Esophagus (tissue), 2 donors: ENCODE data around the gene CENPS. TPM values are rescaled to one million over a fixed set of nuclear protein-coding genes. Genes with fewer than 3 reads are reported as not detected.
"Not testable (repeated sequence)": the region's sequence is repeated elsewhere in the genome, so short reads cannot be mapped to it uniquely, and the experiment has no call there.

Experiments
- H3K27ac ChIP-seq, 2 donors: one replicate each; pipeline ENCODE4 v1.5.1; 2013; ENCODE audit warnings: low read depth in 2 of 2, mild to moderate bottlenecking in 2 of 2, inconsistent platforms in 1 of 2, low read length in 1 of 2, moderate library complexity in 1 of 2
- H3K27me3 ChIP-seq, 2 donors: one replicate each; pipeline ENCODE4 v1.6.1; 2013; ENCODE audit warnings: low read length in 2 of 2, control low read depth in 1 of 2, mild to moderate bottlenecking in 1 of 2; ENCODE audit not compliant: insufficient read depth in 2 of 2, control insufficient read depth in 1 of 2
- H3K36me3 ChIP-seq, 2 donors: one replicate each; pipeline ENCODE4 v1.6.1; 2013; ENCODE audit warnings: low read length in 1 of 2; ENCODE audit not compliant: control insufficient read depth in 2 of 2, insufficient read depth in 2 of 2
- H3K4me1 ChIP-seq, 2 donors: one replicate each; pipeline ENCODE4 v1.6.1; 2013; ENCODE audit warnings: low read length in 1 of 2; ENCODE audit not compliant: control insufficient read depth in 2 of 2, insufficient read depth in 2 of 2
- H3K4me3 ChIP-seq, 2 donors: one replicate each; pipeline ENCODE4 v1.5.1; 2013; ENCODE audit warnings: low read length in 2 of 2, mild to moderate bottlenecking in 2 of 2, low read depth in 1 of 2, moderate library complexity in 1 of 2
- H3K9me3 ChIP-seq, 2 donors: one replicate each; pipeline ENCODE4 v1.6.1; 2013; ENCODE audit warnings: mild to moderate bottlenecking in 2 of 2, low read depth in 1 of 2, low read length in 1 of 2, moderate library complexity in 1 of 2; ENCODE audit not compliant: control insufficient read depth in 2 of 2, insufficient read depth in 1 of 2
- WGBS, 2 donors: extraction: QIAGEN DNeasy Blood & Tissue Kit; methylation state at CpG; one replicate each; pipeline ENCODE4 v1.1.7; 2013; 5-methylcytosine and 5-hydroxymethylcytosine counted together
- polyA plus RNA-seq, 2 donors: library from polyadenylated mRNA; stranded (reverse); fragments of 200-250 nt; gene quantifications; one replicate each; pipeline ENCODE4 v1.2.3, GENCODE V29; 2013
- donor health status: healthy with polysubstance abuse.
- donor health status: Bipolar disorder and iron deficiency.

The CENPS gene
- polyA plus RNA-seq, 2 donors, result 15.3 to 17.8 TPM

- 98% methylated on average over 1 of the region's 1 CpG for WGBS, 2 donors
- not testable (repeated sequence) for H3K4me3 ChIP-seq, H3K4me1 ChIP-seq, H3K27me3 ChIP-seq, H3K9me3 ChIP-seq
- Histone ChIP-seq H3K27ac (peak overlapping the region; percentile 27 to 77), H3K36me3 (peaks cover 17 to 37% of the 10 kb centered on the region in 2 donors)
These were observed 14.3 kb upstream of the CENPS start for GRCh38 chr1:10415967-10416366.

- H3K27ac ChIP-seq, result peak overlapping the region in 1 of 2 donors; percentile 20
- H3K36me3 ChIP-seq, result peaks cover 2 to 26% of the 10 kb centered on the region in 2 donors
- not testable (repeated sequence) for H3K9me3 ChIP-seq, H3K4me3 ChIP-seq, H3K4me1 ChIP-seq, H3K27me3 ChIP-seq
- WGBS, 2 donors, result 92 to 93% methylated on average over 8 of the region's 8 CpGs
These were observed 11.5 kb upstream of the CENPS start for GRCh38 chr1:10418741-10419140.

- Histone ChIP-seq H3K36me3 (peaks cover 2 to 26% of the 10 kb centered on the region in 2 donors), H3K27ac (peak overlapping the region; percentile 66 to 76)
- 82 to 88% methylated on average over 15 of the region's 15 CpGs for WGBS, 2 donors
These were observed 10.9 kb upstream of the CENPS start for GRCh38 chr1:10419351-10419750.

GRCh38 chr1:10421637-10422036, 8.6 kb upstream of the CENPS start:
- H3K36me3 ChIP-seq, result peaks cover 2 to 23% of the 10 kb centered on the region in 2 donors
- no peak overlapping the region for H3K4me3 ChIP-seq
- no peaks in the 10 kb centered on the region for H3K9me3 ChIP-seq
- H3K27me3 ChIP-seq, result no peaks in the 10 kb centered on the region
- 96% methylated on average over 5 of the region's 5 CpGs for WGBS, 2 donors
- peaks cover 0 to 8% of the 10 kb centered on the region in 2 donors for H3K4me1 ChIP-seq
- H3K27ac ChIP-seq, result no peak overlapping the region

More at GRCh38 chr1:10419351-10419750, 10.9 kb upstream of the CENPS start:
- peaks cover 0 to 8% of the 10 kb centered on the region in 2 donors for H3K4me1 ChIP-seq
- H3K4me3 ChIP-seq, result no peak overlapping the region
- no peaks in the 10 kb centered on the region for H3K9me3 ChIP-seq
- no peaks in the 10 kb centered on the region for H3K27me3 ChIP-seq

GRCh38 chr1:10424034-10424433, 6.2 kb upstream of the CENPS start:
- Histone ChIP-seq H3K27ac (peak overlapping the region in 1 of 2 donors; percentile 21), H3K36me3 (peaks cover 0 to 11% of the 10 kb centered on the region in 2 donors), H3K9me3 (no peaks in the 10 kb centered on the region), H3K27me3 (no peaks in the 10 kb centered on the region), H3K4me1 (peaks cover 0 to 8% of the 10 kb centered on the region in 2 donors), H3K4me3 (no peak overlapping the region)
- WGBS, 2 donors, result 51 to 72% methylated on average over 9 of the region's 9 CpGs

- H3K4me1 ChIP-seq, result peaks cover 0 to 2% of the 10 kb centered on the region in 2 donors
- H3K27ac ChIP-seq, result no peak overlapping the region
- 83% methylated on average over 8 of the region's 8 CpGs for WGBS, 2 donors
These were observed 5.6 kb upstream of the CENPS start for GRCh38 chr1:10424651-10425050.

GRCh38 chr1:10425826-10426534, 4.3 kb upstream of the CENPS start:
- WGBS, 2 donors, result 81 to 88% methylated on average over 18 to 21 of the region's 21 CpGs
- H3K27me3 ChIP-seq, H3K4me1 ChIP-seq, H3K9me3 ChIP-seq, H3K36me3 ChIP-seq, H3K4me3 ChIP-seq, H3K27ac ChIP-seq: not testable (repeated sequence)

More at GRCh38 chr1:10424651-10425050, 5.6 kb upstream of the CENPS start:
- H3K9me3 ChIP-seq, result no peaks in the 10 kb centered on the region
- H3K4me3 ChIP-seq, result no peak overlapping the region
- peaks cover 0 to 7% of the 10 kb centered on the region in 2 donors for H3K36me3 ChIP-seq
- no peaks in the 10 kb centered on the region for H3K27me3 ChIP-seq

GRCh38 chr1:10426535-10426848, 3.7 kb upstream of the CENPS start:
- WGBS, 2 donors, result 91 to 93% methylated on average over 12 to 21 of the region's 21 CpGs
- not testable (repeated sequence) for H3K27ac ChIP-seq, H3K9me3 ChIP-seq

GRCh38 chr1:10428984-10429383, 1.2 kb upstream of the CENPS start:
- no peak overlapping the region for H3K27ac ChIP-seq
- no peaks in the 10 kb centered on the region for H3K36me3 ChIP-seq
- H3K4me1 ChIP-seq, result peaks cover 0 to 2% of the 10 kb centered on the region in 2 donors
- no peaks in the 10 kb centered on the region for H3K9me3 ChIP-seq
- no peaks in the 10 kb centered on the region for H3K27me3 ChIP-seq
- H3K4me3 ChIP-seq, result no peak overlapping the region
- 89 to 90% methylated on average over 5 of the region's 5 CpGs for WGBS, 2 donors

More at GRCh38 chr1:10426535-10426848, 3.7 kb upstream of the CENPS start:
- H3K4me3 ChIP-seq, H3K27me3 ChIP-seq, H3K36me3 ChIP-seq, H3K4me1 ChIP-seq: not testable (repeated sequence)

- H3K4me3 ChIP-seq, result peak overlapping the region; percentile 71 to 75
- no peaks in the 10 kb centered on the region for H3K9me3 ChIP-seq
- H3K36me3 ChIP-seq, result no peaks in the 10 kb centered on the region
- no peaks in the 10 kb centered on the region for H3K27me3 ChIP-seq
- peak overlapping the region in 1 of 2 donors; percentile 3 for H3K27ac ChIP-seq
- 13 to 14% methylated on average over 16 of the region's 16 CpGs for WGBS, 2 donors
- peaks cover 0 to 2% of the 10 kb centered on the region in 2 donors for H3K4me1 ChIP-seq
These were observed 391 bp upstream of the CENPS start for GRCh38 chr1:10429868-10430215.
